Muscle of arm (tissue), 12 donors: Measurements from ENCODE around the gene TMEM209. TPM values are rescaled to one million over a fixed set of nuclear protein-coding genes. Genes with fewer than 3 reads are reported as not detected.
A peak's percentile ranks its signal among the peaks of the same experiment; 100 is the strongest.
"Not testable (repeated sequence)": the region's sequence is repeated elsewhere in the genome, so short reads cannot be mapped to it uniquely, and the experiment has no call there.

Experiments
- DNase-seq: peaks from one replicate; pipeline ENCODE4 v3.0.0-alpha.2; 2013
- polyA plus RNA-seq, 12 donors: library from polyadenylated mRNA; unstranded; fragments of 120-200 nt; gene quantifications; one replicate each; pipeline ENCODE4 v1.2.1, GENCODE V29; 2013; ENCODE audit not compliant: insufficient read length in 12 of 12

Gene TMEM209
- polyA plus RNA-seq, 12 donors: 10.5 to 16.4 (median 11.7) TPM; not detected in 1

DNA sequence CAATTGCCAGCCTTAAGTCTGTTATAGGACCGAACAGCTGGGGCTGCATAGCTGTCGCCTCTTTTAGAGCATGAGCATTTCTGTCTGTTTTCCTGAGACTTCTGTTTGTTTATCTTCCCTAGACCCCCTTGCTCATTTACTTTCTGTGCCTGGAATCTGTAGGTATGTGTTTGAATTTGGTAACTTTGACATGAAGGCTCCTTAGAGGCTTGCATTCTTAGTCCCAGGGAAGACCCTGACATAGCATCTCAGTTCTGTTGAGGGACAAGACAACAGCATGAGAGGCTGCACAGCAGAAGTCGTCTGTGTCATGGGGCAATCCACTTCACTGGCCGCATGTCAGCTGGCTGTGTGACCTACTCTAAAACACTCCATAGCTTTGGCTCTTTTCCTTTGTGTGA lies 76.2 kb downstream of the TMEM209 start:
- no peak for DNase-seq

DNA sequence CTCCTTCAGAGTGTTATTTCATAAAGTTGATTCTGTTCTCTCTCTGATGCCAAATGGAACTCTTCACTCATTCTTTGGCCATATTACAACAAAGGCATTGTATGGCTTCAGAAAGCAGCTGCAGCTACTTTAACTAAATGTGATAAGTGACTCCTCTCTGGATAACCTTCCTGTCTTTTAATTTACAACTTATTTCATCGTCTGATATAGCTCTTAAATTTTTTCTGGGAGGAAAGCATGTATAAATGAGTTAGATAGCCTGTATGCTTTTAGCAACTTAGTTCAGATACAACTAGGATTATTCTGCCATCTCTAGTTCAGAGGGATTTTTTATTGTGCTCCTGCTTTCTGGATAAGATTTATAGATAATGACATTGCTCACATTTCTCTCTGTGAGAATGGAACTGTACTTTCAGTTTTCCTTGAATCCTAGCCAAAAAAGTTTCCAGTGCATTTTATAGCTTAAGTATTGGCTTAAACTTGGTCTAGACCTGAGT lies 77.3 kb downstream of the TMEM209 start:
- DNase-seq: peak; percentile 72

DNA sequence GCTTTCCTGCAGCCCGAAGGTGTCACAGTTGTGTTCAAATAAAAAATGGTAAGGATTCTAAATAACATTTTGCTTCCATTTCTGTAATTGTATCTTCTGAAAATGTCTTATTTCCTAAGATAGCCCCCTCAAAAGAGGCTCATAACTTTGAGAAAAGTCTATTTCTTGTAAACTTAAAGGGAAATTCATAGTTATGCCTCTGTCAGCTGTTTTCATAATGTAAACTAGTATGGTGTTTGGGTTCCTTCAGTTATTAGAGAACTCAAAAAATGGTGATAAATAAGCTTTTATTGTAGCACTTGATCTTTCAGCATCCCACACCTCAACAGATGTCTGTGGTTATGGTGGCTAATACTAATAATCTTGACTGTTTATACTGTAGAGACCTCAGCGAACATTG lies 77.8 kb downstream of the TMEM209 start:
- DNase-seq: no peak

DNA sequence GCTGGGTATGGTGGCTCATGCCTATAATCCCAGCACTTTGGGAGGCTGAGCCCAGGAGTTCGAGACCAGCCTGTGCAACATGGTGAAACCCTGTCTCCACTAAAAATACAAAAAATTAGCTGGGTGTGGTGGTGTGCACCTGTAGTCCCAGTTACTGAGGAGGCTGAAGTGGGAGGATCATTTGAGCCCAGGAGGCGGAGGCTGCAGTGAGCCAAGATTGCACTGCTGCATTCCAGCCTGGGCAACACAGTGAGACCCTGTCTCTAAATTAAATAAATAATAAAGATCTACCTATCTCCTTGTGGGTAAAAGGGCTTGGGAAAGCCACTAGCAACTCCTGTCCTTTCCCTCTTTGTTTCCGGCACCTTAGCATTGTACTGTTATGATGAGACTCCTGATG lies 78.4 kb downstream of the TMEM209 start:
- DNase-seq: not testable (repeated sequence)

DNA sequence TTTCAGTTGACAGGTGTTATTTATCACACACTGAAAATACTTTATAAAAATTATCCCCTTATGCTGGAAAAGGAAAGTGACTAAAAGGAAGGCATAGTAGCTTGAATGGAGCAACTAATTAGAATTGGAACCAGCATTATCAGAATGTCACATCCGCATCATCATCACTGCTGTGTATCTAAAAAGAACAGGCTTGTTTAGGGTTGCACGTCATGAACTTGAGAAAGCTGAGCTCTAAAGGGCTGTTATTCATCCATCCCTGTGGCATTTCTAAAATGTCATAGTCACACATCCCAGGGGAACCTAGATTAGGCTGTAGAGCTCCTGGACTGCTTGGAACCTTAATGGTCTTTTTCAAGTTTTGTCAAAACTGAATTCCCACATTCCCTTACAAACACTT lies 80.5 kb downstream of the TMEM209 start:
- no peak for DNase-seq

DNA sequence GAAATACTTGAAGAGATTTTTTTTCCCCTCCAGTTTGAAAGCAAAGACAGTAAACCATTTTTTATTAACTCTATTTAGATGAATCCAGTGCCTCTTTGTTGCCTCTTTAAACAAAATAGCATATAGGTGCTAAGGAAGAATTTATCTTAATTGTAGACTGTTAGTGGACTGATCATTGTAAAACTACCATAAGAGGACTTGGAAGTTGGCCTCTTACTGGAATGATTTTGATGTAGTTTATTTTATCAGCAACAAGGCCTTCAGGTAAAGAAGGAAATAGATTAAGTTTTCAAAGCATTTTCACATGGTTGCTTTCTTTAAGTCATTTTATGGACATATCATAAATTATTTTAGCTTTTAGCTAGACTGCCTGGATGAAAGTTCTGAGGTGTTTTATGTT lies 81.7 kb downstream of the TMEM209 start:
- no peak for DNase-seq

DNA sequence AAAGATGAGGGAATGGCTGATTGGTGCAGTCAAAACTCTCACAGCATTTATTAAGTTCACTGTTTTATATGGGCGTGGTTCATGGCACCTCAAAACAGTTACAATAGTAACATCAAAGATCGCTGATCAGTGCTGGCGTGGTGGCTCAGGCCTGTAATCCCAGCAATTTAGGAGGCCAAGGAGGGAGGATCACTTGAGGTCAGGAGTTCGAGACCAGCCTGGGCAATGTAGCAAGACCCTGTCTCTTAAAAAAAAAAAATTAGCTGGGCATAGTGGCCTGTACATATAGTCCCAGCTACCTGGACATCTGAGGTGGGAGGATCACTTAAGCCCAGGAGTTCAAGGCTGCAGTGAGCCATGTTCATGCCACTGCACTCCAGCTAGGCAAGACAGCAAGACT lies 86.4 kb downstream of the TMEM209 start:
- no peak for DNase-seq

DNA sequence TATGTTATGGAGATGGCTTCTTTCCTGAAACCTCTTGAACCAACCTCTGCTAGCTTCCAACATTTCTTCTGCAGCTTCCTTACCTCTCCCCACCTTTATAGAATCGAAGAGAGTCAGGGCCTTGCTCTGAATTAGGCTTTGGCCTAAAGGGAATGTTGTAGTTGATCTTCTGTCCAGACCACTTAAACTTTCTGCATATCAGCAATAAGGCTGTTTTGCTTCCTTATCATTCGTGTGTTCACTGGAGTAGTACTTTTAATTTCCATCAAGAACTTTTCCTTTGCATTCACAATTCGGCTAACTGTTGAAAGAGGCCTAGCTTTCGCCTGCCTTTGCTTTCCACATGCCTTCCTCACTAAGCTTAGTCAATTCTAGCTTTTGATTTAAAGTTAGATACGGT lies 86.9 kb downstream of the TMEM209 start:
- DNase-seq: no peak

DNA sequence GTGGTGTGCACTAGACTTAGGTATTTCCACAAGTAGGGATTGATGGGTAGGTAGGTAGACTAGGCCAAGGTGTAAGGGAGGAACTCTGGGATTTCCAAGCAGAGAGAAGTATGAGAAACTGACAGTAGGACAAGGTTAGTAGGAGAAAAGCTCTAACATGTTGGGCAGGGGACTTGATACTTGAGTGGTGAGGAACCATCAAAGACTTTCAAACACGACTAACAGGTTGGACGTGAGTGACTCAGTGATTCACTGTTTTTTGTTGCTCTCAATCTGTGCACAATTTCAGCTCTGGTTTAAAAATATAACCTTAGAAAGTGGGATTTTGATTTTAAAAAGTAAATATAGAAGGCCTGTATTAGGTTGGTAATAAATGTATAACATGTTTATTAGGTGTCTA lies 90.4 kb downstream of the TMEM209 start:
- no peak for DNase-seq

Other genes with a start within 250 kb of the TMEM209 start
- 10 to 100 TPM in 11 of 12 donors, not detected in 1; 18.9 to 40.2 (median 27.1) TPM for gene ZC3HC1, start 154.0 kb downstream of the TMEM209 start, polyA plus RNA-seq
- 100 to 1,000 TPM in 1 of 12 donors, 10 to 100 TPM in 11; 36.4 to 107 (median 47.9) TPM for gene KLHDC10, start 134.9 kb downstream of the TMEM209 start, polyA plus RNA-seq
- not detected for gene SSMEM1, start 2.5 kb upstream of the TMEM209 start, polyA plus RNA-seq
- gene CPA2, start 61.5 kb upstream of the TMEM209 start, polyA plus RNA-seq: under 1 TPM in 10 of 12 donors, not detected in 2; 0.44 to 0.98 (median 0.52) TPM
- 1 to 10 TPM in 10 of 12 donors, not detected in 2; 1.1 to 10.0 (median 2.1) TPM for gene CPA4, start 87.8 kb upstream of the TMEM209 start, polyA plus RNA-seq
- gene CPA5, start 139.4 kb upstream of the TMEM209 start, polyA plus RNA-seq: 10 to 100 TPM in 2 of 12 donors, 1 to 10 TPM in 8, not detected in 2; 1.1 to 16.8 (median 2.1) TPM
- 1 to 10 TPM in 10 of 12 donors, not detected in 2; 1.9 to 6.6 (median 4.4) TPM for gene CPA1, start 175.1 kb upstream of the TMEM209 start, polyA plus RNA-seq
- gene CEP41, start 235.6 kb upstream of the TMEM209 start, polyA plus RNA-seq: 100 to 1,000 TPM in 1 of 12 donors, 10 to 100 TPM in 11; 20.4 to 234 (median 23.7) TPM